Inflammatory macrophage (primary cell): ENCODE results near the gene ABL1.

ENCODE experiments used
- DNase-seq, 2 donors: peaks; one replicate each; pipeline ENCODE4 v3.0.0-alpha.2; 2020 to 2022

ABL1 gene

DNA sequence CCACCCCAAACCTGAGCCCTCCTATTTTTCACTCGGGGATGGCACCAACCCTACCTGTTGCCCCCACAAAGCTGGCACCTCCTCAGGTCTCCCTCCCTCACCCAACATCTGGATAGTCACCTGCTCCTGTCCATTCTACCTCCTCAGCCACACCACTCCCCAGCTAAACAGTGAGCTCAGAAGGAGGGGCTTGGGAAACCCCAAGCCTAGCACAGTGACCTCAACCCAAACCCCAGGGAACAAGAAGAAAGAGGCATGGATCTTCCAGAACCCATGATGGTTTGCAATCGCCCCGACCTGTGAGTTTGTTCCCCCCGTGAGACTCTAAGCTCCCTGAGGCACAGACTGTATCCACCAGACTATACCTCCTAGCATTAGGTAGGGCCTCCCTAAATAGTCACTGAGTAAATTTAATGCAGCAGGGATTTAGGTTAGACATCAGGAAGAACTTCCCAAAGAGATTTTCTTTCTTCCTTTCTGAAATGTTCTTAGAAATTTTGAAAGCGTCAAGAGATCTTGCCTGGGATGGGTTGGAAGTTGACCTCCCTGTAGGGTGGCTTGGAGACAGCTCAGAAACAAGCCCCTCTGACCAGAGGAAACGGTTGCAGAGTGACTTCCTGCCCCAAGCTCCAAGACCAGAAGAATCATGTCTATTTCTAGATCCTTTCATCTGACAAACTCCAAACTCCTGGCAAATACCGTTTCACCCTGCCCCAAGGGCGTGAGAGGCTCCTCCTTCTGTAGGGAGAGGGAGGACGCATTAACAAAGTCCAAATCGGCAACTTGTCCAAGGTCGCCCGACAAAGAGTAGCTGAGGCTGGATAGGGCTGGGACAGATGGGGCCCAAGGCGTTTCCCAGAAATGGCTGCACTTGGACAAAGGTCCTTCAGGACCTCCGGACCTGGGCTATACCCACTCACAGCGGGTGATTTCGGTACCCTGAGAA lies 99.9 kb downstream of the ABL1 start:
- DNase-seq = no peak

DNA sequence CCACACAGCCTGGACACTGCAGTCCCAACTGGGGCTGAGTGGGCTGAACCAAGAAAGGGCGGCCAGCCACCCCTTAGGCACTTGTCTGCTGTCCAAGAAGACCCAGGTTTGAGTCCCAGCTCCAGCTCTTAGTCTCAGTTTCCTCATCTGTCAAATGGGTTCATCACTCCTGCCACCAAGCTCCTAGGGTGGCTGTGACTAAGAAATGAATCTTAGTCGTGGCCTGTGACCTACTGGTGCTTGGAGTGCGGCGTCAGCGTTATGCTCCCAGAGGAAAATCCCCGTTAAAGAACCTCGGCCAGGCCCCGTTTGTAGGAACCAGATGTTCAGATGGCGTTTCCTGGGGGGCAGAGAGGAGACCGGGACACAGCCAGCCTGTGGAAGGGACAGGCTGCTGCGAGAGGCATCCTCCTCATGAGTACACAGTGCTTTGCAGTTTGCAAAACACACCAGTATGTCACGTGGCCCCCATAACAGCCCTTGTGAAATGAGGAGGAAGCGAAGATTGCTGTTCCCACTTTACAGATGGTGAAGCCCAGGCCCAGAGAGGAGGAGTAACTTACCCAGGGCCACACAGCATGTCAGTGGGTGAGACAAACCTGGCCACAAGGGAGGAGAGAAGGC lies 100.7 kb downstream of the ABL1 start:
- peak; percentile 21 to 28 for DNase-seq

DNA sequence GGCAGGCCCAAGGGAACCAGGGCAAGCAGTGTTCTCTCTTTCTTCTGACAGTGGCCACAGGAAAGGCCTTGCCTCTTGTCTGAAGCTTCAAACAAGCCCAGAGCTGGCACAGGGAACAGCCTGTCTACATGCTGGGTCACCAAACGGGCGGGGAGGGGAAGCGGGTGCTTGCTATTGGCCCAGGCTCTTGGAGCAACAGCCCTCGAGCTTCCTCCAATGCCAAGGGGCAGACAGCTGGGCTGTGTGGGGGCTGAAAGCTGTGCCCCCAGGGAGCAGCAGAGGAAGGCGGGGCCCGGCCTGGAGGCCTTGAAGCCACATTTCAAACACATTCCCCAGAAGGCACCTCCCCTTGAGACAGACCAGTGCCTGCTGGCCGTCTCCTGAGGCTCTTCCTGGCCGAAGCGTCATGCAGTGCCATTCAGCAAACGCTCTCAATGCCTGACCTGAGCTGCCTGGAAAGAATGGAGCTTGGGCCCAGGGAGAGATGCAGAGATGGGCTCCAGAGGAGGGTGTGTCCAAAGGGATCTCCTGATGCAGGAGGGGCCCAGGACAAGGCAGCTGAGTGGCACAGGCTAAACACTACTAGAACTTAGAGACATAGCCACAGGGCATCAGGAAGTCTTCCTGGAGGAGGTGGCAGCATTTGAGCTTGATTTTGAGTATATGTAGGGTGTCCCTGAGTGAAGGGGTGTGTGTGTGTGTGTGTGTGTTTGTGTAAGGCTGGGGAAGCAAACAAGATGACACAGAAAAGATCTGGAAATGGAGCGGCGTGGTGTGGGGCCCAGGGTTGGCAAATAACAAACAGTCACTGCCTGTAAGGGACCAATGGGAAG lies 101.4 kb downstream of the ABL1 start:
- no peak for DNase-seq
